GM18511 (cell line): ENCODE data around the gene NUDT3.
"Not testable (repeated sequence)": the region's sequence is repeated elsewhere in the genome, so short reads cannot be mapped to it uniquely, and the experiment has no call there.

Experiments
- ATAC-seq: cut with Tn5 transposase; IDR thresholded peaks from one replicate; pipeline ENCODE4 v1.9.1; 2021; ENCODE audit warnings: mild to moderate bottlenecking, moderate library complexity; ENCODE audit not compliant: unreplicated experiment

Gene NUDT3

GRCh38 chr6:34269658-34270341 is 122.7 kb downstream of the NUDT3 start:
- not testable (repeated sequence) for ATAC-seq

DNA sequence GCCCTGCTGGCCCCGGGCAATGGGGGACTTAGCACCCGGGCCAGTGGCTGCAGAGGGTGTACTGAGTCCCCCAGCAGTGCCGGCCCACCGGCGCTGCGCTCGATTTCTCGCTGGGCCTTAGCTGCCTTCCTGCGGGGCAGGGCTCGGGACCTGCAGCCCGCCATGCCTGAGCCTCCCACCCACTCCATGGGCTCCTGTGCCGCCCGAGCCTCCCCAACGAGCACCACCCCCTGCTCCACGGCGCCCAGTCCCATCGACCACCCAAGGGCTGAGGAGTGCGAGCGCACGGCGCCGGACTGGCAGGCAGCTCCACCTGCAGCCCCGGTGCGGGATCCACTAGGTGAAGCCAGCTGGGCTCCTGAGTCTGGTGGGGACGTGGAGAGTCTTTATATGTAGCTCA is 123.3 kb downstream of the NUDT3 start:
- ATAC-seq: not testable (repeated sequence)

GRCh38 chr6:34267746-34268145 is 124.7 kb downstream of the NUDT3 start:
- ATAC-seq: no peak

GRCh38 chr6:34263484-34263883 is 129.0 kb downstream of the NUDT3 start:
- not testable (repeated sequence) for ATAC-seq

DNA sequence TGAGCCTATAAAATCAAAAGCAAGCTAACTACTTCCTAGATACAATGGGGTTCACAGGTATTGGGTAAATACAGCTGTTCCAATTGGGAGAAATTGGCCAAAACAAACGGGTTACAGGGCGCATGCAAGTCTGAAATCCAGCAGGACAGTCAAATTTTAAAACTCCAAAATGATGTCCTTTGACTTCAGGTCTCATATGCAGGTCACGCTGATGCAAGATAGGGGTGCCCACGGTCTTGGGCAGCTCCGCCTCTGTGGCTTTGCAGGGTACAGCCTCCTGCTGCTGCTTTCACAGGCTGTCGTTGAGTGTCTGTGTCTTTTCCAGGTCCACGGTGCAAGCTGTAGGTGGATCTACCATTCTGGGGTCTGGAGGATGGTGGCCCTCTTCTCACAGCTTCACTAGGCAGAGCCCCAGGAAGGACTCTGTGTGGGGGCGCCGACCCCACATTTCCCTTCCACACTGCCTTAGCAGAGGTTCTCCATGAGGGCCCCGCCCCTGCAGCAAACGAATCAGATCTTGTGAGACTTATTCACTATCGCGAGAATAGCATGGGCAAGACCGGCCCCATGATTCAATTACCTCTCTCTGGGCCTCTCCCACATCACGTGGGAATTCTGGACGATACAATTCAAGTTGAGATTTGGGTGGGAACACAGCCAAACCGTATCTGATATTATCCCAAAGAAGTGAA is 131.7 kb downstream of the NUDT3 start:
- no peak for ATAC-seq

DNA sequence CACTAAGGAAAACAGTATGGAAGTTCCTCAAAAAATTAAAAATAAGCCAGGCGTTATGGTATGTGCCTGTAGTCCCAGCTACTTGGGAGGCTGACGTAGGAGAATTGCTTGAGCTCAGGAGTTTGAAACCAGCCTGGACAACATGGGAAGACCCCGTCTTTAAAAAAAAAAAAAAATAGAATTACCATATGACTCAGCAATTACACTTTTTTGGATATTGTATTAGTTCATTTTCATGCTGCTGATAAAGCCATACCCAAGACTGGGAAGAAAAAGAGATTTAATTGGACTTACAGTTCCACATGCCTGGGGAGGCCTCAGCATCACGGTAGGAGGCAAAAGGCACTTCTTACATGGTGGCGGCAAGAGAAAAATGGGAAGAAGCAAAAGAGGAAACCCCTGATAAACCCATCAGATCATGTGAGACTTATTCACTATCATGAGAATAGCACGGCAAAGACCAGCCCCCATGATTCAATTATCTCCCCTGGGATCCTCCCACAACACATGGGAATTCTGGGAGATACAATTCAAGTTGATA is 132.9 kb downstream of the NUDT3 start:
- ATAC-seq: no peak

- not testable (repeated sequence) for ATAC-seq
Measured at GRCh38 chr6:34252395-34252794, 140.1 kb downstream of the NUDT3 start.

DNA sequence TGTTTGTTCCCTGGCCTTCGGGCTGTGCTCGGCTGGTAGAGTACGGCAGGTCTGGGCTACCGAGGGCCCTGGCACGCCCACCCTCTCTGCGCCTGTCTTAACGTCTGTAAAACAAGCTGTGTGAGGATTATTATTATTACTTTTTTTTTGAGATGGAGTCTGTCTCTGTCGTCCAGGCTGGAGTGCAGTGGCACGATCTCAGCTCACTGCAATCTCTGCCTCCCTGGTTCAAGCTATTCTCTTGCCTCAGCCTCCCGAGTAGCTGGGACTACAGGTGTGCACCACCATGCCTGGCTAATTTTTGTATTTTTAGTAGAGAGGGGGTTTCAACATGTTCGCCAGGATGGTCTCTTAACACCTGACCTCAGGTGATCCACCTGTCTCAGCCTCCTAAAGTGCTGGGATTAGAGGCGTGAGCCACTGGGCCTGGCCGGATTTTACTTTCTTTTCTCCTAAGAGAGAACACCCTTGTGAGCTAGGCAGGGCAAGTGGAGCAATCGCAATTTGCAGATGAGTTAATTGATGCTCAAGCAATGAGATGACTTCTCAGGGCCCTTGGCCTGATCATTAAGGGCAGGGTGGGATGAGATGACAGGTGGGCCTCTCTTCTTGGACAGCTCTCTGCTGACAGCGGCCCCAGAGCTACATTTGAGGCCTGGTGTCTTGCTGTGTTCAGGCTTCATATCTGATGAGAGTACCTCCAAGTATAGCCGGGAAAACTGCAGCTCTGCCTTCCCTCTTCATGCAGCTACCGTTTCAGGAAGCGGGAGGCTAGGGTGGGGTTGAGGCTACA is 142.8 kb downstream of the NUDT3 start:
- peak; percentile 40 for ATAC-seq

DNA sequence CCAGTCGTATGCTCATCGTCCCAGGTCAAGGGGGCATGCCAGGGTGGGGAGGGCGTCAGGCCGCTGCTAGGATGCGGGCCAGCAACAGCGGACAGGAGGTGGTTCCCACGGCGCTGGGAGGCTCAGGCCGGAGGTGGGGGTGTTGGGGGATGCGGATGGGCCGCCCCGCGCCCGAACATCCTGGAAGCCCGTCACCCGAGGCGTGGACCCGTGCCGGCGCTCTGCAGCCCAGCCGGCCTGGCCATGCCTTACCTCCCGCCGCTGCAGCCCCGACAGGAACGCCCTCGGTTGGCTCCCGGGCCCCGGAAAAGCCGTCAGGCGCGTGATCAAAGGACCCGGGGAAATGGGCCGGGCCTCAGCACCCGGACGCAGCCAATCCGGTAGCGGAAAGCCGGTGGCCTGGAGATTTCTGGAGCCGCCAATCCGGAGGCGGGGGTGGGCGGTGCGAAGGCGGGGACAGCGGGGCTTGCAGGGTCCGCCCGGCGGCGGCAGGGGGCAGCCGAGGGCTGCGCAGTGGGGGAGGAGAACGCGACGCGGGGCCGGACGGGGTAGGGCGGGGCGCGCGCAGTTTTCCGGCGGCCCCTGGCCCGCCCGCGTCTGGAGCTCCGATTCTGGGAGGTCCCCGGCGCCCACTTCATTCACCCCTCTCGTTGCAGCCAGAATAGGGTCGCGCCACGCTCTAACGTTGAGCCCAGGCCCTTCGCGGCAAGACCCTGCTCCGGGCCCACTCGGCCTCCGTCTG is 143.6 kb downstream of the NUDT3 start, which contains the start of gene SMIM29:
SMIM29 (minus strand) TSS at position 280 of the 742 bp plus-strand sequence. CDS start 1,215 bp downstream, outside the sequence.
- ATAC-seq: peak; percentile 75

DNA sequence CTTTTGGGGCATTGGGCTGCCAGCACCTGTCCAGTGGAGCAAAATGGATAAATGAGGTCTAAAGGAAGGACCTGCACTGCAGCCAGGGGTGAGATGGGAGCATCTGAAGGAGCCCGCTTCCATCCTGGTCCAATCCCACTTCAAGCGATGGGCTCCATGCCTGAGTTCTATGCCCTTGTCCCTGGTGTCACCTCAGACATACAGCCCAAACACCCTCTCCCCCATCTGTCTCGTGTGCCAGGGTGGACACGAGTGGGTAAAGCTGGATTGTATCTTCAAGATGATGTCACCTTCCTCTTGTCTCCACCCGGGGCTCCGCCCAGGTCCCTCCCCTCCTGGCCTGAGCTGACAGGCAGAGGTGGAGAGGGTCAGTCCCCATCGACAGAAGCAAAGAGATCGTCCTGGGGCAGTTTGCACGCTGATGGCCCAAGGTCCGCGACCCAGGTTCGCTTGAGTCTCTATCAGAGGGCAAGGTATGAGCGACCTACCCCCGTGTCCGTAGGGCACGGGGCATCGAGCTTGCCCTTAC is 144.2 kb downstream of the NUDT3 start:
- peak; percentile 46 for ATAC-seq

DNA sequence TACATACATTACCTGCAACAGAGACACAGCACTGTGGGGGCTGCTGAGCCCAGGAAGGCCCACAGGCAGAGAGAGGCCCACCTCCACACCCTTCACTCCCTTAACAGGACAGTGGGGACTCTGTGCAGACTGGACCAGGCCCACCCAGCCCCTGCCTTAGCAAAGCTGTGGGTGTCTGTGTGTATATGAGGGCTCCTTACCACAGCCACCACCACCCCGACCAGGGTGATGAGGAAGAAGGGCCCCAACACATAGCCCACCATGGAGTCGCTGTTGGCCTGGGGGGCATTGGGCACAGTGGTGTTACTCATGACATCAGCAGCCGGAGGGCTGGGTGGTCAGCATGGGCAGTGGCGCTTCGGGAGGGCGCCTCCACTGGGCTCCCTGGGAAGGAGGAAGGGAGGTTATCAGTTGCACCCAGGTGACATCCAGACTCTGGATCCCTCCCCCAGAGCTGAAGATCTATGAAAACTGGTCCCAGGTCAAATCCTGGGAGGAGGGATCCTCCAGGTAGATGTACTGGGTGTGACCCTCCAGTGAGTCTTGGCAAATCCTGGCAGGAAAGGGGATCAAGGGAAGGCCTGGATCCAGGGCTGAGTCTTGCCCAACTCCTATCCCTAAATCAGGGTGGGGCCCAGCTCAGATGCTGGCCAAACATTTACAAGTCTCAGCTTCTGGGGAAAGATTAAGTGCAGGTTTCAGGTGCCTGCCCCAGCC is 144.8 kb downstream of the NUDT3 start:
- ATAC-seq: no peak

DNA sequence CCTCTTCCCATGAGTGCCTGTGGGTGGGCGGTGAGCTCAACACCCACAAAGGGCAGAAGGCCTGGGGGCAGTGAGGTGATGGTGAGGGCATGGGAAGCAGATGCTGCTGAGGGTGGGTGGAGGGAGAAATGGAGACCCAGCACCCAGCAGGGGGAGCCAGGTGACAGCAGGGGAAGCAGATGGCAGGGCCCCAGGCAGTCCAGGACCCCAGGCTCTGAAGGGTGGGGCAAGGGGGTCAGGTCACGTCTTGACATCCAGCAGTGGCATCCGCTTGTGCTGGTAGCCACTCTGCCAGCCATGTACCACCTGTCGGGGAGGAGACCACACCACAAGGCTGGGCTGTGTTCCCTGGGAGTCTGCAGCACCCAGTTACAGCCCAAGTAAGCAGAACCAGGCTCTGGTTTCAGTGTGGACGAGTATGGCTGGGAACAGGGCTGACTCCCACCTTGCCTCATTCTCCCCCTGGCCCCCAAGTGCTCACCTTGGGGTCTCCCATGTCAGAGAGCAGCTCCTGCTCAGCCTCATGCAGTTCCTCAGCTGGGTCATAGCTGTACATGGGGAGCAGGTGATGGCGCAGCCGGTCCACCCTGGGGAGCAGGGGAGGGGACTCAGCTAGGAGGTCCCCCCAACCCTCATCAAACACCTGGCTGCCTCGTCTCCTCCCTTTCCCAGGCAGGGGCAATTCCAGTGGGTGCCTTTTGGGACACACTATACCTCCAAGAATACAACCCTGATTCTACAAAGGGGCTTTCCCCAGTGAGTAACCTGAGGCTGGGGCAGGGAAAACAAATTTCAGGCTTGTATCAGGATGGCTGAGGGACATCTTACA is 145.7 kb downstream of the NUDT3 start:
- ATAC-seq: no peak

DNA sequence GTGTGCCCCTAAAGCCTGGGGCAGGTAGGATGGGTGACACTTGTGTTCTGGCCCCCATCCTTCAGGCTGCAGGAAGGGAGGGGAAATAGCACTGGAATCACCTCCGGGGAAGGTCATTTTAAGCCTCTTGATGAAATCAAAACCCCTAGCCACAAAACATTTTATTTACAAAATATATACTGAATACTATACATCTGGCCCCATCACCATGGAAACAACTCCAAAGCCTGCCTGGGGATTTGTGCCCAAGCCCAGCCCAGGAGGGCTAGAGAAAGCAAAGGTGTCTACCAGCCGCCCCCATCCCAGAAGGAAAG is 146.3 kb downstream of the NUDT3 start:
- ATAC-seq: no peak

- not testable (repeated sequence) for ATAC-seq
Measured at GRCh38 chr6:34245761-34246140, 146.7 kb downstream of the NUDT3 start.

- not testable (repeated sequence) for ATAC-seq
Measured at GRCh38 chr6:34245032-34245760, 147.3 kb downstream of the NUDT3 start.

GRCh38 chr6:34243901-34244884 is 148.3 kb downstream of the NUDT3 start:
- no peak for ATAC-seq

DNA sequence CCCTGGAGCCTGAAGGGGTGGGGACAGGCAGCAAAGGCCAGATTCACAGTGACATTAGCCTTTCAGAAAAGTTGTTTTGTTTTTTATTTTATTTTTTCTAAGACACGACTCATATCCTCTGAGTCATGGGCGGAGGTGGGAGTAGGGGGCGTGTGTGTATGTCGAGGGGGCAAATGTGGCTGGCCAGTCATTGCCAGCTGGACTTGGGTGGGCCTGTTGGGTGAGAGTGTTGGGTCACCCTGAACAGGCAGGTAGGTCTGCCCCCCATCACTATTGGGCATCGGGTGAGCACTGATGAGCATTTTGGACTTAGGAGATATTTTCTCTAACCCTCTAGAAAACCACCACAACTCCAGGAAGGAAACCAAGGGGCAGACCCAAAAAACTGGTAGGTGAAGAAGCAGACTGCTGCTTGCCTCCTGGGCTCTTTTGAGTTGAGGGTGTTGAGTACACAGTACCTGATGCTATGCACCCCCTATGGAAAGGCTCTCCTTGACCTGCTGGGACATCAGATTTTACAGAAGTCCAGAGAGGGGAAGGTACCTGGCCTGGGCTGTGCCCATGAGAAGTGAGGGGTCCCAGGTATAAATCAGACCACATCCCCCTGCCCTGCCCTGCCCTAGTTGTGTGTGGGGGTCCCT is 149.2 kb downstream of the NUDT3 start:
- ATAC-seq: no peak
